NCI-H2081 (cell line): ENCODE data around the gene FOXE1.
A peak's percentile ranks its signal among the peaks of the same experiment; 100 is the strongest.

Experiments
- DNase-seq, 2 experiments: peaks; one replicate each; lab custom pipeline; 2025; lab: John Stamatoyannopoulos, UW

FOXE1 gene

GRCh38 chr9:97848480-97849237, 4.4 kb upstream of the FOXE1 start:
- DNase-seq, result no peak

- no peak for DNase-seq
These were observed 3.0 kb upstream of the FOXE1 start for GRCh38 chr9:97849980-97850379.

- DNase-seq, result no peak
These were observed 2.1 kb upstream of the FOXE1 start for GRCh38 chr9:97850746-97851445.

- DNase-seq, result no peak
These were observed 1.6 kb upstream of the FOXE1 start for GRCh38 chr9:97851446-97851883.

GRCh38 chr9:97852001-97852398, 1.0 kb upstream of the FOXE1 start:
- no peak for DNase-seq

GRCh38 chr9:97852399-97853055, 499 bp upstream of the FOXE1 start:
- no peak for DNase-seq

- DNase-seq, result peak; percentile 61 to 68
These were observed 1.0 kb downstream of the FOXE1 start for GRCh38 chr9:97853844-97854695.

- no peak for DNase-seq
These were observed 1.9 kb downstream of the FOXE1 start for GRCh38 chr9:97854696-97855485.

- no peak for DNase-seq
These were observed 2.5 kb downstream of the FOXE1 start for GRCh38 chr9:97855486-97855875.

- no peak for DNase-seq
These were observed 2.9 kb downstream of the FOXE1 start for GRCh38 chr9:97855899-97856298.

- no peak for DNase-seq
These were observed 4.0 kb downstream of the FOXE1 start for GRCh38 chr9:97856857-97857605.

GRCh38 chr9:97857606-97858392, 4.8 kb downstream of the FOXE1 start:
- no peak for DNase-seq

- DNase-seq, result no peak
These were observed 5.3 kb downstream of the FOXE1 start for GRCh38 chr9:97858393-97858713.

- DNase-seq, result no peak
These were observed 5.8 kb downstream of the FOXE1 start for GRCh38 chr9:97858826-97859225.

- no peak for DNase-seq
These were observed 6.3 kb downstream of the FOXE1 start for GRCh38 chr9:97859346-97859745.

- DNase-seq, result no peak
These were observed 7.6 kb downstream of the FOXE1 start for GRCh38 chr9:97860451-97861147.

GRCh38 chr9:97861148-97861475, 8.1 kb downstream of the FOXE1 start:
- no peak for DNase-seq

GRCh38 chr9:97863314-97863713, 10.3 kb downstream of the FOXE1 start:
- DNase-seq, result no peak

GRCh38 chr9:97864396-97864795, 11.4 kb downstream of the FOXE1 start:
- no peak for DNase-seq
